H1 (cell line): ENCODE data around the gene TCIRG1. TPM values are rescaled to one million over a fixed set of nuclear protein-coding genes. Genes with fewer than 3 reads are reported as not detected.

Source experiments
- CTCF ChIA-PET: fragments of 300-600 bp; sonication (Branson Sonifier 250); formaldehyde crosslinking; loops from one replicate; lab custom pipeline; 2021; ENCODE audit not compliant: partially characterized antibody; lab: Charles Lee
- POLR2A ChIA-PET: fragments of 300-600 bp; sonication (Branson Sonifier 250); formaldehyde crosslinking; loops from one replicate; lab custom pipeline; 2021; ENCODE audit warnings: inconsistent platforms; ENCODE audit not compliant: partially characterized antibody; lab: Charles Lee
- DNase-seq, 2 experiments: peaks; one replicate each; pipeline versions ENCODE4 v3.0.0 to v3.0.0-alpha.2; 2010 to 2022; ENCODE audit warnings: low spot score in 2 of 2, low read depth in 1 of 2, mixed read lengths in 1 of 2
- FAIRE-seq: peaks from 2 replicates; lab custom pipeline; 2011; peaks lifted over from hg19 to GRCh38; lab: Jason Lieb, UNC
- H2AFZ ChIP-seq: 2 replicates; pipeline ENCODE4 v1.8.1; 2012; ENCODE audit warnings: low read length, inconsistent platforms
- H2AK5ac ChIP-seq: 2 replicates; pipeline ENCODE4 v1.6.1; 2013; ENCODE audit warnings: low read depth, low read length
- H2BK120ac ChIP-seq: replicated peaks from 2 replicates; pipeline ENCODE3; 2013; ENCODE audit warnings: low read depth, low read length, inconsistent platforms
- H2BK12ac ChIP-seq: 2 replicates; pipeline ENCODE4 v1.6.1; 2013; ENCODE audit warnings: low read depth, low read length
- H2BK15ac ChIP-seq: 2 replicates; pipeline ENCODE4 v1.6.1; 2013; ENCODE audit warnings: low read length
- H2BK20ac ChIP-seq: 2 replicates; pipeline ENCODE4 v1.6.1; 2013; ENCODE audit warnings: low read length
- H2BK5ac ChIP-seq: 2 replicates; pipeline ENCODE4 v1.6.1; 2013; ENCODE audit warnings: low read depth, low read length
- H3K14ac ChIP-seq: 2 replicates; pipeline ENCODE4 v1.6.1; 2013; ENCODE audit warnings: inconsistent platforms; ENCODE audit not compliant: insufficient read length
- H3K18ac ChIP-seq: 2 replicates; pipeline ENCODE4 v1.6.1; 2013; ENCODE audit warnings: low read length; ENCODE audit errors: extremely low read depth
- H3K23ac ChIP-seq: 2 replicates; pipeline ENCODE4 v1.6.1; 2013; ENCODE audit warnings: inconsistent platforms; ENCODE audit not compliant: insufficient read length
- H3K23me2 ChIP-seq: 2 replicates; pipeline ENCODE4 v1.6.1; 2013; ENCODE audit warnings: low read depth, low read length
- H3K27ac ChIP-seq: 2 replicates; pipeline ENCODE4 v1.6.1; 2011; ENCODE audit warnings: low read depth, low read length, inconsistent platforms
- H3K27me3 ChIP-seq, 4 experiments: replicated peaks in 1 of 4; 1 replicate in 1 of 4; 2 replicates in 3 of 4; pipeline versions ENCODE4 v1.6.1 to v1.8.1; 2011 to 2013; ENCODE audit warnings: low read length in 3 of 4, mild to moderate bottlenecking in 3 of 4, inconsistent platforms in 2 of 4, mixed read lengths in 2 of 4, moderate library complexity in 1 of 4; ENCODE audit not compliant: control insufficient read depth in 3 of 4, insufficient read depth in 3 of 4; ENCODE audit errors: extremely low read depth in 1 of 4
- H3K36me3 ChIP-seq, 4 experiments: 2 replicates each; pipeline versions ENCODE4 v1.6.1 to v1.8.1; 2011 to 2013; ENCODE audit warnings: mild to moderate bottlenecking in 4 of 4, low read length in 3 of 4, moderate library complexity in 2 of 4, control low read depth in 1 of 4, inconsistent platforms in 1 of 4; ENCODE audit not compliant: insufficient read depth in 4 of 4, control insufficient read depth in 2 of 4
- H3K4ac ChIP-seq: replicated peaks from 2 replicates; pipeline ENCODE3; 2013; ENCODE audit warnings: low read length, low read depth, mixed read lengths, inconsistent platforms; ENCODE audit not compliant: insufficient read length
- H3K4me1 ChIP-seq, 4 experiments: replicated peaks in 1 of 4; 1 replicate in 1 of 4; 2 replicates in 3 of 4; pipeline versions ENCODE4 v1.6.1 to v1.8.1; 2011 to 2013; ENCODE audit warnings: low read length in 3 of 4, inconsistent platforms in 2 of 4, mixed read lengths in 1 of 4; ENCODE audit not compliant: insufficient read depth in 4 of 4, control insufficient read depth in 3 of 4
- H3K4me2 ChIP-seq, 2 experiments: 2 replicates each; pipeline versions ENCODE4 v1.6.1 to v1.8.1; 2011 to 2013; ENCODE audit warnings: low read depth in 2 of 2, low read length in 2 of 2, control low read depth in 1 of 2, inconsistent platforms in 1 of 2, mild to moderate bottlenecking in 1 of 2; ENCODE audit not compliant: insufficient read depth in 1 of 2
- H3K4me3 ChIP-seq, 4 experiments: fragments of 200-600, 300-600 bp in 1 of 4; sonication (generic), shearing (Covaris generic), sonication (Bioruptor Twin) in 1 of 4; 2 replicates each; pipeline versions ENCODE4 v1.5.1 to v1.8.1; 2011 to 2016; ENCODE audit warnings: low read length in 4 of 4, low read depth in 3 of 4, control low read depth in 2 of 4, inconsistent platforms in 2 of 4, mild to moderate bottlenecking in 2 of 4, mixed read lengths in 1 of 4, moderate library complexity in 1 of 4; ENCODE audit not compliant: insufficient read depth in 2 of 4; ENCODE audit errors: extremely low read depth in 1 of 4
- H3K56ac ChIP-seq: replicated peaks from 2 replicates; pipeline ENCODE3; 2013; ENCODE audit warnings: low read depth, mild to moderate bottlenecking, mixed read lengths, low read length, inconsistent platforms; ENCODE audit not compliant: insufficient read length
- H3K79me1 ChIP-seq: 2 replicates; pipeline ENCODE4 v1.6.1; 2013; ENCODE audit warnings: low read depth, low read length, control low read depth
- H3K79me2 ChIP-seq, 2 experiments: 2 replicates each; pipeline versions ENCODE4 v1.6.1 to v1.8.1; 2012 to 2013; ENCODE audit warnings: low read length in 2 of 2, mild to moderate bottlenecking in 2 of 2, inconsistent platforms in 1 of 2; ENCODE audit not compliant: insufficient read depth in 2 of 2, control insufficient read depth in 1 of 2
- H3K9ac ChIP-seq, 4 experiments: replicated peaks in 1 of 4; 1 replicate in 1 of 4; 2 replicates in 3 of 4; pipeline versions ENCODE4 v1.6.1 to v1.8.1; 2011 to 2013; ENCODE audit warnings: low read depth in 3 of 4, low read length in 3 of 4, control low read depth in 2 of 4, mild to moderate bottlenecking in 2 of 4, moderate library complexity in 2 of 4, inconsistent platforms in 1 of 4; ENCODE audit errors: extremely low read depth in 1 of 4
- H3K9me3 ChIP-seq, 2 experiments: 2 replicates each; pipeline versions ENCODE4 v1.6.1 to v1.8.1; 2012 to 2013; ENCODE audit warnings: mild to moderate bottlenecking in 2 of 2, moderate library complexity in 2 of 2, control low read depth in 1 of 2, inconsistent platforms in 1 of 2, low read depth in 1 of 2, low read length in 1 of 2, mixed read lengths in 1 of 2; ENCODE audit not compliant: insufficient read depth in 2 of 2
- H4K20me1 ChIP-seq, 2 experiments: replicated peaks in 1 of 2; 2 replicates each; pipeline versions ENCODE3 to v1.8.1; 2011 to 2013; ENCODE audit warnings: inconsistent platforms in 2 of 2, low read length in 2 of 2, mild to moderate bottlenecking in 1 of 2; ENCODE audit not compliant: insufficient read depth in 2 of 2, control insufficient read depth in 1 of 2
- H4K5ac ChIP-seq: 2 replicates; pipeline ENCODE4 v1.6.1; 2013; ENCODE audit warnings: low read length, low read depth, mixed read lengths, inconsistent platforms; ENCODE audit not compliant: insufficient read length
- H4K8ac ChIP-seq: 2 replicates; pipeline ENCODE4 v1.8.0; 2013; ENCODE audit warnings: mild to moderate bottlenecking, moderate library complexity, low read length, inconsistent platforms; ENCODE audit not compliant: insufficient read depth; ENCODE audit errors: extremely low read depth
- H4K91ac ChIP-seq: replicated peaks from 2 replicates; pipeline ENCODE3; 2013; ENCODE audit warnings: low read length, mixed read lengths, inconsistent platforms; ENCODE audit not compliant: insufficient read length
- CBX5 ChIP-seq: fragments of 300-800, 300-1000 bp; sonication (generic); IDR thresholded peaks from 2 replicates; pipeline ENCODE4 v1.7.1; 2016; ENCODE audit warnings: antibody characterized with exemption, low read length, low read depth
- CTCF ChIP-seq, 3 experiments: IDR thresholded peaks; 1 replicate in 2 of 3; 2 replicates in 1 of 3; pipeline versions ENCODE4 v1.5.1 to v1.6.1; 2011; ENCODE audit warnings: low read length in 3 of 3, mild to moderate bottlenecking in 3 of 3, inconsistent platforms in 2 of 3, low read depth in 1 of 3, moderate library complexity in 1 of 3; ENCODE audit not compliant: insufficient read depth in 1 of 3; ENCODE audit errors: control extremely low read depth in 1 of 3
- GABPA ChIP-seq: IDR thresholded peaks from 2 replicates; pipeline ENCODE4 v1.6.1; 2011; ENCODE audit warnings: mild to moderate bottlenecking, low read length, moderate library complexity, borderline replicate concordance; ENCODE audit not compliant: insufficient read depth
- KDM1A ChIP-seq: fragments of 200-600, 300-600 bp; sonication (generic); IDR thresholded peaks from 2 replicates; pipeline ENCODE4 v1.7.1; 2016; ENCODE audit warnings: mild to moderate bottlenecking, low read length, borderline replicate concordance
- POLR2AphosphoS5 ChIP-seq: IDR thresholded peaks from 2 replicates; pipeline ENCODE4 v1.6.1; 2011; ENCODE audit warnings: low read depth, low read length
- SP1 ChIP-seq: IDR thresholded peaks from 2 replicates; pipeline ENCODE4 v1.6.1; 2011; ENCODE audit warnings: low read depth, low read length
- SP4 ChIP-seq: IDR thresholded peaks from 2 replicates; pipeline ENCODE4 v1.6.1; 2012; ENCODE audit warnings: low read length, inconsistent platforms
- TAF7 ChIP-seq: optimal IDR thresholded peaks from 2 replicates; pipeline ENCODE3; 2011; ENCODE audit warnings: low read depth, mild to moderate bottlenecking, inconsistent platforms, low read length, moderate library complexity, borderline replicate concordance
- WGBS, 2 experiments: shearing (Covaris generic) in 1 of 2; methylation state at CpG; one replicate each; pipeline versions ENCODE4 v1.1.6 to v1.1.7; 2013 to 2015; ENCODE audit warnings: low lambda C conversion rate in 2 of 2, mixed read lengths in 2 of 2, inconsistent platforms in 1 of 2, low coverage in 1 of 2, missing lambda C conversion rate in 1 of 2; ENCODE audit not compliant: insufficient replicate concordance in 2 of 2, insufficient coverage in 1 of 2, insufficient read length in 1 of 2; ENCODE audit errors: extremely low coverage in 1 of 2, missing lambda C conversion rate in 1 of 2; 5-methylcytosine and 5-hydroxymethylcytosine counted together
- polyA plus RNA-seq, 7 experiments: library from polyadenylated mRNA; depleted of rRNA in 3 of 7; stranded (reverse) in 5 of 7; unstranded in 2 of 7; fragments of >200 nt in 5 of 7; fragments of 200-250 nt in 2 of 7; gene quantifications; 1 replicate in 5 of 7; 2 replicates in 1 of 7; 4 replicates in 1 of 7; pipeline versions ENCODE4 v1.2.1 to v1.2.3, GENCODE V29; 2011 to 2013; ENCODE audit warnings: missing spikeins in 2 of 7, mixed read lengths in 2 of 7
- total RNA-seq: library from RNA; stranded (reverse); fragmentation: NEBNext Ultra II Directional; extraction: Animal tissue kit (Norgen Biotek cat#: 25700); gene quantifications from 2 replicates; pipeline ENCODE4 v1.2.1, GENCODE V29; 2021

The TCIRG1 gene
- total and polyA plus RNA-seq, 2 of the 8 experiments (the other 6 are each of a cell fraction or from before 2014, with no cell fraction given), result 25.3 to 39.6 TPM

- H4K91ac ChIP-seq, result no peak overlapping the region
- no peak overlapping the region for H3K56ac ChIP-seq
- no peaks in the 10 kb centered on the region for H3K9me3 ChIP-seq
- no peaks in the 10 kb centered on the region for H3K23me2 ChIP-seq
- no peaks in the 10 kb centered on the region for H3K4me1 ChIP-seq
- H3K79me2 ChIP-seq, result peaks cover 4 to 81% of the 10 kb centered on the region in 2 experiments; a peak in 3 of 4 replicates
- no peak overlapping the region for H3K27ac ChIP-seq
- no peak overlapping the region for H3K23ac ChIP-seq
- H3K79me1 ChIP-seq, result peaks cover 3% of the 10 kb centered on the region; the same call in 1 of the 2 replicates
- no peak overlapping the region for H2BK5ac ChIP-seq
- no peak overlapping the region for H2AK5ac ChIP-seq
- H2BK12ac ChIP-seq, result no peak overlapping the region
- no peak overlapping the region for H4K8ac ChIP-seq
- H3K18ac ChIP-seq, result no peak overlapping the region
- no peak overlapping the region for H2BK20ac ChIP-seq
- H3K4me3 ChIP-seq, result no peak overlapping the region
- H2BK120ac ChIP-seq, result no peak overlapping the region
- H3K36me3 ChIP-seq, result peaks cover 0 to 13% (median 4%) of the 10 kb centered on the region in 4 experiments; a peak in 5 of 8 replicates
- CTCF ChIA-PET, result interaction anchor here (0.6 to 1.5 kb wide), 4 partner anchors 12 to 119 kb away, joined by 3 to 5 read pairs (median 3); no protein-coding TSS in a partner anchor
- no peak overlapping the region for H3K14ac ChIP-seq
- DNase-seq (peak in 1 of 2 experiments; percentile 24), FAIRE-seq (no peak)
- no peaks in the 10 kb centered on the region for H3K27me3 ChIP-seq
- no peak overlapping the region for H3K4ac ChIP-seq
- H2AFZ ChIP-seq, result no peak overlapping the region
- peak overlapping the region in 1 of 4 experiments; percentile 49; a peak in 1 of 7 replicates for H3K9ac ChIP-seq
- H4K5ac ChIP-seq, result no peak overlapping the region
- peaks cover 7 to 8% of the 10 kb centered on the region in 2 experiments for H4K20me1 ChIP-seq
- no peak overlapping the region for H2BK15ac ChIP-seq
- POLR2A ChIA-PET, result interaction anchor here (1.4 kb wide), 1 partner anchor 19 kb away, joined by 4 read pairs; no protein-coding TSS in a partner anchor
- WGBS, 2 experiments, result 89% methylated on average over 6 of the region's 6 CpGs; no CpG with 5 or more reads in 1 of the 2 experiments
- H3K4me2 ChIP-seq, result no peak overlapping the region
- TF ChIP-seq CTCF (IDR thresholded peaks at IDR 0.05; ENCODE audit: control extremely low read depth in 1 of 3, insufficient read depth in 1 of 3, low read depth in 1 of 3, low read length in 3 of 3), result no peak
- no peak for TF ChIP-seq SP1
- TF ChIP-seq KDM1A, result no peak
- no peak for TF ChIP-seq CBX5
- TF ChIP-seq GABPA, result no peak
- TF ChIP-seq TAF7, result no peak
- TF ChIP-seq POLR2AphosphoS5, result no peak
- no peak for TF ChIP-seq SP4
These were observed 51.9 kb downstream of the TCIRG1 start for GRCh38 chr11:68090706-68091105.
